Astrocyte of the cerebellum (primary cell): ENCODE measurements around the gene TKTL1.

Experiments
- DNase-seq: peaks from one replicate; pipeline ENCODE4 v3.0.0-alpha.2; 2011; ENCODE audit warnings: low read depth
- H3K4me3 ChIP-seq: 2 replicates; pipeline ENCODE4 v1.5.1; 2011; ENCODE audit warnings: mild to moderate bottlenecking, low read depth, low read length, moderate library complexity
- in situ Hi-C: cut with HindIII; loops from 2 replicates; pipeline ENCODE4 v1.10.0; 2017; ENCODE audit warnings: low sequenced_read_pairs
- TF ChIP-seq, protein P1 (sequence below): IDR thresholded peaks from 2 replicates; pipeline ENCODE4 v1.5.1; 2012; ENCODE audit warnings: low read length, low read depth, moderate library complexity, mild to moderate bottlenecking; ENCODE audit errors: missing control alignments

Gene TKTL1

GRCh38 chrX:154357205-154357604, 61.6 kb downstream of the TKTL1 start:
- TF ChIP-seq, protein P1, sequence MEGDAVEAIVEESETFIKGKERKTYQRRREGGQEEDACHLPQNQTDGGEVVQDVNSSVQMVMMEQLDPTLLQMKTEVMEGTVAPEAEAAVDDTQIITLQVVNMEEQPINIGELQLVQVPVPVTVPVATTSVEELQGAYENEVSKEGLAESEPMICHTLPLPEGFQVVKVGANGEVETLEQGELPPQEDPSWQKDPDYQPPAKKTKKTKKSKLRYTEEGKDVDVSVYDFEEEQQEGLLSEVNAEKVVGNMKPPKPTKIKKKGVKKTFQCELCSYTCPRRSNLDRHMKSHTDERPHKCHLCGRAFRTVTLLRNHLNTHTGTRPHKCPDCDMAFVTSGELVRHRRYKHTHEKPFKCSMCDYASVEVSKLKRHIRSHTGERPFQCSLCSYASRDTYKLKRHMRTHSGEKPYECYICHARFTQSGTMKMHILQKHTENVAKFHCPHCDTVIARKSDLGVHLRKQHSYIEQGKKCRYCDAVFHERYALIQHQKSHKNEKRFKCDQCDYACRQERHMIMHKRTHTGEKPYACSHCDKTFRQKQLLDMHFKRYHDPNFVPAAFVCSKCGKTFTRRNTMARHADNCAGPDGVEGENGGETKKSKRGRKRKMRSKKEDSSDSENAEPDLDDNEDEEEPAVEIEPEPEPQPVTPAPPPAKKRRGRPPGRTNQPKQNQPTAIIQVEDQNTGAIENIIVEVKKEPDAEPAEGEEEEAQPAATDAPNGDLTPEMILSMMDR, result no peak
- in situ Hi-C loops, result no loop called here
- H3K4me3 ChIP-seq, result no peak overlapping the region
- DNase-seq, result no peak

DNA sequence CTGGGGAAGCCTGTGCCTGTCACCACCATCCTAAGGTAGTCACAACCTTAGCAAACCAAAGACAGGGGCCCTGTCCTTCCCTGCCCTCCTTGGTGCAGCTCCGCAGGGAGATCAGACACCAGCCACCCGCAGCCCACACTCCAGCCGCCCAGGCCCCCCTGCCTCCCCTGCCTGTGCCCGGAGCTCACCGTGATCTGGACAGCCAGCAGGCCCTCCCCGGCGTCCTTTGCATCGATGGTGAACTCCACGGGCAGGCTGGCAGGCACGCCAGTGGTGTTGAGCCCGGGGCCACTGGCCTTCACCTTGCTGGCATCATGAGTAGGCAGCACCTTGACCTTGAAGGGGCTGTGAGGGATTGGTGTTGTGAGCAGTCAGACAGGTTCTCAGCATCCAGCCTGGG, 62.4 kb downstream of the TKTL1 start:
- no peak for DNase-seq
- TF ChIP-seq, protein P1, result no peak
- in situ Hi-C loops, result no loop called here

GRCh38 chrX:154358829-154359228, 63.2 kb downstream of the TKTL1 start:
- no peak for DNase-seq
- in situ Hi-C loops, result no loop called here
- TF ChIP-seq, protein P1, result no peak
- H3K4me3 ChIP-seq, result no peak overlapping the region

More for the DNA sequence above, 62.4 kb downstream of the TKTL1 start:
- H3K4me3 ChIP-seq, result no peak overlapping the region

DNA sequence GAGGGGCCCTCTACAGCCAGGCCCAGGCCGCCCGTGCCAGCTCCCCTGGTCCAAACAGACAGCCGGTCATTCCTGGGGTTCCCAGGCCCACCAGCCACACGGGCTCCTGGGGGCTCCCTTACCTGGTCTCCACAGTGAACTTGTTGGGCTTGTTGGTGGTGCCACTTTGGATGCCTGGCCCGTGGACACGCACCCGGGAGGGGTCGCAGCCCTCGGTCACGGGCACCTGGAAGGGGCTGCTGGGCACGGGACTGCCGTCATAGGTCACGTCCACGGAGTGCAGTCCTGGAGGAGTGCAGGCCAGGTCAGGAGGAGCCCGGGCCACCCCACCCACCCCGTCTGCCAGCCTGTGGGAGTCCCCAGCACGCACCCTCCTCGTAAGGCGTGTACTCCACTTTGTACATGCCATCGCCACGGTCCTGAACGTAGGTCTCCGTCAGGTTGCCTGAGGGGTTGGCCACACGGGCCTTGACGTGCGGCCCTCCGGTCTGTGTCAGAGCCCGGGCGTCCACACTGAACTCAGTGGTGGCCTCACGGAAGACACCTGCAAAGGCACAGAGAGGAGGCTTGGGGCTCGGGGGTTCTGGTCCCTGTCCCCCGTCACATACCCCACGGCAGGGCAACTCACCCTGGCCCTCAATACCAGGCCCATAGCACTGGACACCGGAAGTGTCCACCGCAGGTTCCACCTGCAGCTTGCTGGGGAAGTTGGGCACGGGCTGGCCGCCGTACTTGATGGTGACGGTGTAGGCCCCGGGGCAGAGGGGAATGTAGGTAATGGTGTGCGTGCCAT, 64.0 kb downstream of the TKTL1 start:
- TF ChIP-seq, protein P1, result no peak
- no peak overlapping the region for H3K4me3 ChIP-seq
- in situ Hi-C loops, result no loop called here
- no peak for DNase-seq

GRCh38 chrX:154360155-154360713, 64.6 kb downstream of the TKTL1 start:
- TF ChIP-seq, protein P1, result no peak
- DNase-seq, result no peak
- in situ Hi-C loops, result no loop called here
- H3K4me3 ChIP-seq, result no peak overlapping the region

GRCh38 chrX:154362085-154362742, 66.6 kb downstream of the TKTL1 start:
- TF ChIP-seq, protein P1, result no peak
- in situ Hi-C loops, result no loop called here
- DNase-seq, result no peak
- no peak overlapping the region for H3K4me3 ChIP-seq
